ENCODE data around the gene FCN2.

FCN2 gene

DNA sequence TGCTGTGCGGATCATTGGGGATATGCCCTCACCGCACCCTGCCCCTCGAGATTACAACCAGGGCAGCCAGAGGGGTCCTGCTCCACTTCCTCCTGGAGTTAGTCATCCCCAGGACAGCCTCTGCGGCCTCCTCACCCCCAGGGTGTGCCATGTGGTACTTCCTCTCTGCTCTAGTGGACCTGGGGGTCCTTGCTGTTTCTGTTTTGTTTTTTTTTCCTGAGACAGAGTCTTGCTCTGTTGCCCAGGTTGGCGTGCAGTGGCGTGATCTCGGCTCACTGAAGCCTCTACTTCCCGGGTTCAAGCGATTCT is 42.3 kb downstream of the FCN2 start:
- no peaks in the 10 kb centered on the region for H3K27me3 ChIP-seq (ENCODE audit: insufficient read depth, low read length)
- H2BK5ac ChIP-seq (ENCODE audit: low read depth, low read length, poor library complexity) = no peak overlapping the region
- no peak overlapping the region for H3K4me3 ChIP-seq (ENCODE audit: low read depth, low read length)
- H4K8ac ChIP-seq (ENCODE audit: low read depth, low read length) = no peak overlapping the region
- H3K9me3 ChIP-seq (ENCODE audit: insufficient read depth, low read depth, low read length) = peaks cover 13% of the 10 kb centered on the region
- H2AFZ ChIP-seq (ENCODE audit: insufficient read depth, low read length, poor library complexity) = no peak overlapping the region
- no CpG with 5 or more reads among the region's 9 CpGs for WGBS (ENCODE audit: extremely low coverage, insufficient coverage, insufficient read length)
- H3K23ac ChIP-seq (ENCODE audit: low read length) = no peak overlapping the region
- no peak overlapping the region for H3K9ac ChIP-seq (ENCODE audit: low read length)
- no peak overlapping the region for H3K4ac ChIP-seq (ENCODE audit: low read depth, low read length)
- no peak overlapping the region for H3K18ac ChIP-seq (ENCODE audit: low read length)
- no peak overlapping the region for H3K14ac ChIP-seq (ENCODE audit: low read length)
- H4K91ac ChIP-seq (ENCODE audit: low read depth, low read length) = no peak overlapping the region
- no peaks in the 10 kb centered on the region for H3K4me1 ChIP-seq (ENCODE audit: control insufficient read depth in 1 of 2, insufficient read depth in 2 of 2, low read length in 2 of 2)
- H2BK120ac ChIP-seq (ENCODE audit: insufficient read depth, low read length, poor library complexity) = no peak overlapping the region
- H2AK5ac ChIP-seq (ENCODE audit: low read length) = no peak overlapping the region
- H3K79me2 ChIP-seq (ENCODE audit: control insufficient read depth, insufficient read depth, low read length, poor library complexity) = no peaks in the 10 kb centered on the region
- no peaks in the 10 kb centered on the region for H3K79me1 ChIP-seq (ENCODE audit: low read length)
- H3K27ac ChIP-seq (ENCODE audit: low read depth, low read length) = no peak overlapping the region
- H3K4me2 ChIP-seq (ENCODE audit: low read length) = no peak overlapping the region
- H3K36me3 ChIP-seq (ENCODE audit: control insufficient read depth in 1 of 2, insufficient read depth in 2 of 2, low read length in 2 of 2) = no peaks in the 10 kb centered on the region
- DNase-seq = peak in 1 of 2 donors; percentile 11
- no peak overlapping the region for H2BK12ac ChIP-seq (ENCODE audit: low read length)
- H4K12ac ChIP-seq (ENCODE audit: low read depth, low read length) = no peak overlapping the region

DNA sequence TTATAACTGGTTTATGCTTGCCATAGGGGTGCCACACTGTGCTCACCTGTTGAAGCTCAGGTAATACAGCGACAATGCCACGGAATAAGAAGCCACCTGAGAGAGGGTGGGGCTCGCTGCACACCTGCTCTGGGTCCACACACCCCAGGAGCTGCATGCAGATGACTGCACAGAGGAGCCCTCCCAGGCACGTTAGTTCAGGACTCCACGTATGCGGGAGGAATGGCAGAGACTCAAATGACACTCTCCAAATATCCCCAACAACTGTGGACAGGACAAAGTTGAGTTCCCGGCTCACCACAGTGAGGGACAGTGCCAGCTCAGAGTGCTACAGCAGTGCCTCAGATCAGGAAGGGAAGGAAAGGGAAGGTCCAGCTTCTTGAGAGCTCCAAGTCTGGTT is 42.9 kb downstream of the FCN2 start:
- H3K79me2 ChIP-seq (ENCODE audit: control insufficient read depth, insufficient read depth, low read length, poor library complexity) = no peaks in the 10 kb centered on the region
- no peak overlapping the region for H3K4me2 ChIP-seq (ENCODE audit: low read length)
- H3K23ac ChIP-seq (ENCODE audit: low read length) = no peak overlapping the region
- no peak overlapping the region for H2BK5ac ChIP-seq (ENCODE audit: low read depth, low read length, poor library complexity)
- H3K4me3 ChIP-seq (ENCODE audit: low read depth, low read length) = no peak overlapping the region
- no peaks in the 10 kb centered on the region for H3K27me3 ChIP-seq (ENCODE audit: insufficient read depth, low read length)
- WGBS (ENCODE audit: extremely low coverage, insufficient coverage, insufficient read length) = no CpG with 5 or more reads among the region's 7 CpGs
- no peak overlapping the region for H4K12ac ChIP-seq (ENCODE audit: low read depth, low read length)
- H4K8ac ChIP-seq (ENCODE audit: low read depth, low read length) = no peak overlapping the region
- no peak overlapping the region for H3K18ac ChIP-seq (ENCODE audit: low read length)
- H3K4ac ChIP-seq (ENCODE audit: low read depth, low read length) = no peak overlapping the region
- no peak overlapping the region for H2AK5ac ChIP-seq (ENCODE audit: low read length)
- H2BK12ac ChIP-seq (ENCODE audit: low read length) = no peak overlapping the region
- DNase-seq = no peak
- no peaks in the 10 kb centered on the region for H3K36me3 ChIP-seq (ENCODE audit: control insufficient read depth in 1 of 2, insufficient read depth in 2 of 2, low read length in 2 of 2)
- H4K91ac ChIP-seq (ENCODE audit: low read depth, low read length) = no peak overlapping the region
- H3K14ac ChIP-seq (ENCODE audit: low read length) = no peak overlapping the region
- H3K27ac ChIP-seq (ENCODE audit: low read depth, low read length) = no peak overlapping the region
- no peak overlapping the region for H2BK120ac ChIP-seq (ENCODE audit: insufficient read depth, low read length, poor library complexity)
- peaks cover 11% of the 10 kb centered on the region for H3K9me3 ChIP-seq (ENCODE audit: insufficient read depth, low read depth, low read length)
- no peaks in the 10 kb centered on the region for H3K4me1 ChIP-seq (ENCODE audit: control insufficient read depth in 1 of 2, insufficient read depth in 2 of 2, low read length in 2 of 2)
- H2AFZ ChIP-seq (ENCODE audit: insufficient read depth, low read length, poor library complexity) = no peak overlapping the region
- no peak overlapping the region for H3K9ac ChIP-seq (ENCODE audit: low read length)
- H3K79me1 ChIP-seq (ENCODE audit: low read length) = no peaks in the 10 kb centered on the region

DNA sequence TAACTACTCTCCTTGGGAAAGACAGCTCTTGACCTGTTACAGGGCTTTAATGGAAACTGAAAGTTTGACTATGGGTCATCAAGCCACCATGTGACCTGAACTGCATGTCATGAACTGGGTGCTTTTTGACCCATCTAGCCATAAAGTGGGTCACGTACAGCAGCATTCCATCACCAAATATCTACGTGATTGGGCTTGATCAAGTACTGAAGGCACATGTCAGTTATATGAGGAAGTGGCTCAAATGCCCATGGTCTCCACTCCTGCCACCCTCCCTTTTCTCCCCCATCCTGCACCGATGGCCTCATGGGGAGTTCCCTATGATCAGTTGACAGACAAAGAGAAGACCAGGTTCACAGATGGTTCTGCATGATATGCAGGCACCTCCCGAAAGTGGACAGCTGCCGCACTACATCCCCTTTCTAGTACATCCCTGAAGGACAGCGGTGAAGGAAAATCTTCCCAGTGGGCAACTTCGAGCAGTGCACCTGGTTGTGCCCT is 44.5 kb downstream of the FCN2 start:
- no CpG with 5 or more reads among the region's 7 CpGs for WGBS (ENCODE audit: extremely low coverage, insufficient coverage, insufficient read length)
- H3K9me3 ChIP-seq (ENCODE audit: insufficient read depth, low read depth, low read length) = peaks cover 4% of the 10 kb centered on the region
- H4K12ac ChIP-seq (ENCODE audit: low read depth, low read length) = no peak overlapping the region
- no peak overlapping the region for H3K9ac ChIP-seq (ENCODE audit: low read length)
- H2AFZ ChIP-seq (ENCODE audit: insufficient read depth, low read length, poor library complexity) = no peak overlapping the region
- H3K27ac ChIP-seq (ENCODE audit: low read depth, low read length) = no peak overlapping the region
- H3K36me3 ChIP-seq (ENCODE audit: control insufficient read depth in 1 of 2, insufficient read depth in 2 of 2, low read length in 2 of 2) = no peaks in the 10 kb centered on the region
- H2BK120ac ChIP-seq (ENCODE audit: insufficient read depth, low read length, poor library complexity) = no peak overlapping the region
- H3K4ac ChIP-seq (ENCODE audit: low read depth, low read length) = no peak overlapping the region
- H3K18ac ChIP-seq (ENCODE audit: low read length) = no peak overlapping the region
- no peak overlapping the region for H3K4me3 ChIP-seq (ENCODE audit: low read depth, low read length)
- no peak overlapping the region for H4K8ac ChIP-seq (ENCODE audit: low read depth, low read length)
- no peak overlapping the region for H2BK5ac ChIP-seq (ENCODE audit: low read depth, low read length, poor library complexity)
- no peaks in the 10 kb centered on the region for H3K4me1 ChIP-seq (ENCODE audit: control insufficient read depth in 1 of 2, insufficient read depth in 2 of 2, low read length in 2 of 2)
- no peak overlapping the region for H3K14ac ChIP-seq (ENCODE audit: low read length)
- H4K91ac ChIP-seq (ENCODE audit: low read depth, low read length) = no peak overlapping the region
- no peak overlapping the region for H2AK5ac ChIP-seq (ENCODE audit: low read length)
- no peak overlapping the region for H2BK12ac ChIP-seq (ENCODE audit: low read length)
- no peaks in the 10 kb centered on the region for H3K27me3 ChIP-seq (ENCODE audit: insufficient read depth, low read length)
- peak in 1 of 2 donors; percentile 21 for DNase-seq
- no peaks in the 10 kb centered on the region for H3K79me2 ChIP-seq (ENCODE audit: control insufficient read depth, insufficient read depth, low read length, poor library complexity)
- H3K79me1 ChIP-seq (ENCODE audit: low read length) = no peaks in the 10 kb centered on the region
- no peak overlapping the region for H3K23ac ChIP-seq (ENCODE audit: low read length)
- H3K4me2 ChIP-seq (ENCODE audit: low read length) = no peak overlapping the region

DNA sequence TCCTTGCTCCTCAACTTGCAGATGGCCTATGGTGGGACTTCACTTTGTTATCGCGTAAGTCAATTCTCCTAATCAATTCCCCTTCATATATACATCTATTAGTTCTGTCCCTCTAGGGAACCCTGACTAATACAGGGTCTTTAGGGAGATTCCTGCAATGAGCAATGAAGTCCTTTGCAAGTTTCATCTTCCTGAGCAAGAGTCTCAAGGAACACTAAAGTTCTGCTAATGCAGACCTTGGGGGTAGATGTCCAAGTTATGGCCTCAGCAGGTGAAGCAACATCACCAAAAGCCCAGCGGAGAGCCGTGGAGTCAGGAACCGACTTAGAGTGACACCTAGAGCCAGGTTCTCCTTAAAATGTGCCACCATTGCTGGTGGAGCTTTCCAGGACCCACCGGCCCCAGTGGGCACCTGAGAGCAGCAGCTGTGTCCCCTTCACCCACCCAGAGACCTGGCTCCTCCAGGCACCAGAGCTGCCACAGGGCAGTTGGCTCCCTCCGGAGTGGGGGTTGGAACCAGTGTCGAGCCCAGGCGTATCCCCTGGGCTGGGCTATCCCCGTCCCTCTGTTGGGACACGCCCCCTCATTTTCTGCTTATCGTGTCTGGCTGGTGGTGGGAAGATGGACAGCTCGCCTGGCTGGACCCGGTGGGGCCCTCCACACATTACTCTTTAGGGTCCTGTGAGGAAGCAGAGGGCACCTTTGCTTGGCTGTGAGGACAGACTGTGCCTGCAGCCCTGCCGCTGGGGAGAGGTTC is 48.0 kb downstream of the FCN2 start:
- WGBS (ENCODE audit: extremely low coverage, insufficient coverage, insufficient read length) = no CpG with 5 or more reads among the region's 15 CpGs
- Histone ChIP-seq H3K36me3 (ENCODE audit: control insufficient read depth in 1 of 2, insufficient read depth in 2 of 2, low read length in 2 of 2) (no peaks in the 10 kb centered on the region), H2BK5ac (ENCODE audit: low read depth, low read length, poor library complexity) (no peak overlapping the region), H3K27me3 (ENCODE audit: insufficient read depth, low read length) (no peaks in the 10 kb centered on the region), H3K9me3 (ENCODE audit: insufficient read depth, low read depth, low read length) (peaks cover 3% of the 10 kb centered on the region), H3K4me1 (ENCODE audit: control insufficient read depth in 1 of 2, insufficient read depth in 2 of 2, low read length in 2 of 2) (no peaks in the 10 kb centered on the region), H3K4me2 (ENCODE audit: low read length) (no peak overlapping the region), H3K79me1 (ENCODE audit: low read length) (no peaks in the 10 kb centered on the region), H2AK5ac (ENCODE audit: low read length) (no peak overlapping the region), H2AFZ (ENCODE audit: insufficient read depth, low read length, poor library complexity) (no peak overlapping the region), H3K79me2 (ENCODE audit: control insufficient read depth, insufficient read depth, low read length, poor library complexity) (no peaks in the 10 kb centered on the region), H3K9ac (ENCODE audit: low read length) (no peak overlapping the region), H4K91ac (ENCODE audit: low read depth, low read length) (no peak overlapping the region), H4K12ac (ENCODE audit: low read depth, low read length) (no peak overlapping the region), H3K23ac (ENCODE audit: low read length) (no peak overlapping the region), H3K27ac (ENCODE audit: low read depth, low read length) (no peak overlapping the region), H4K8ac (ENCODE audit: low read depth, low read length) (no peak overlapping the region), H3K4ac (ENCODE audit: low read depth, low read length) (no peak overlapping the region), H3K14ac (ENCODE audit: low read length) (no peak overlapping the region), H2BK12ac (ENCODE audit: low read length) (no peak overlapping the region), H3K18ac (ENCODE audit: low read length) (no peak overlapping the region), H2BK120ac (ENCODE audit: insufficient read depth, low read length, poor library complexity) (no peak overlapping the region), H3K4me3 (ENCODE audit: low read depth, low read length) (no peak overlapping the region)
- DNase-seq = no peak
